C4-2B (cell line): Measurements from ENCODE around the gene EVC2.

Experiments
- H3K27ac ChIP-seq: fragments of 450-650 bp; 2 replicates; pipeline ENCODE4 v1.5.1; 2017
- CTCF ChIP-seq: fragments of 450-650 bp; conservative IDR thresholded peaks from 2 replicates; pipeline ENCODE4 v1.5.1; 2017; ENCODE audit warnings: mild to moderate bottlenecking
- ZFX ChIP-seq: fragments of 450-650 bp; IDR thresholded peaks from 2 replicates; pipeline ENCODE4 v1.6.1; 2017

The EVC2 gene

GRCh38 chr4:5528031-5528436 is 180.3 kb downstream of the EVC2 start:
- no peak overlapping the region for H3K27ac ChIP-seq
- TF ChIP-seq ZFX (no peak), CTCF (no peak)

GRCh38 chr4:5527211-5527610 is 181.1 kb downstream of the EVC2 start:
- no peak overlapping the region for H3K27ac ChIP-seq
- TF ChIP-seq ZFX: no peak

GRCh38 chr4:5526080-5526846 is 182.1 kb downstream of the EVC2 start:
- no peak overlapping the region for H3K27ac ChIP-seq
- TF ChIP-seq ZFX: no peak
- no peak for TF ChIP-seq CTCF

DNA sequence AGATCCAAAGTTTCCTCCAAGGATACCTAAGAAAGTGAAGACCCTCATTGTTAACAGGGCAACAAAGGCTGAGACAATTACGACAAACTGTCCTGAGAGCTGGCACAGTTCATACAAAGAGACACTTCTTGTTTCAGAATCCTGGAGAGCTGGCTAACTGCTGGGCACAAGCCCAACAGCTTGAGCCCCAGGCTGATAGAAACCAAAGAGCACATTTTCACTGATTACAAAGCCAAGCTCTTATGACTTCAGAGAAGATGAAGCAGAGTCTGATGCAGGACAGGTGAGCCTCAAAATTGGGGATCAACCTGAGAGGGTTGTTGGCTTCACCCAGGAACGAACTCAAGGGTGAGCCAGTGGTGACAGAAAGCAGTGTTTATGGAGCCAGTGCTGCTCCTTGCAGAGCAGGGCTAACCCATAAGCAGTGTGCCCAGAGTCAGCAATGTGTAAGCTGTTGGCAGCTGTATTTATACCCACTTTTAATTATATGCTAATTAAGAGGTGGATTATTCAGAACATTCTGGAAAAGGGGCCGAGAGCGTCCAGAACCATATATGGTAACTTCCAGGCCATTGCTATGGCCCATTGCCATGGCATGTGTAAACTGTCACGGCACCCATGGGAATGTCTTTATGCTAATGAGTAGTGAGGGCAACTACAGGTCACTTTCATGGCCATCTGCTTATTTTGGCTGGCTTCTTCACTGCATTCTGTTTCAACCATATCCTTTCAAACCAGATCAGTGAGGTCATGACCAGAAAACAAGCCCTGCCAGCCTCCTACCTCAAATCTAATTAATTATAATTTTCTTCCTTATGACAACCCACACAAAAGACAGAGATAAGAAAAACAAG is 183.7 kb downstream of the EVC2 start:
- no peak overlapping the region for H3K27ac ChIP-seq
- TF ChIP-seq ZFX (no peak), CTCF (no peak)

DNA sequence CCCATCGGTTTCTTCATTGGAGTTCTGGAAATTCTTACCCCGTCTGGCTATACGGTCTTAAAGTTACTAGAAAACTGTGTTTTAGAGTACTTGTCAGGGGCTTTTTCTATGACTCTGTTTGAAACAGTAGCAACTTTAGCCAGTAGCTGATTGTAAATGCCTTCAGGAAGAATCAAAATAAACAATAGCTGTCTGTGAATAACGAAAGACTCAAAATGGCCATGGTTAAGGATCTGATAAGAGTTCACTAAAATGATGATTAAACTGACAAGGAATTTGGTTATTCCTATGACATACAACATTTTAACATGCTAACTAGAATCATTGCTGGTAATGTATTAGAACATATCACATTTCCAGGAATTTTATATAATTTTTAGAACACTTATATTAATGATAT is 191.0 kb downstream of the EVC2 start:
- no peak for TF ChIP-seq CTCF
- H3K27ac ChIP-seq: no peak overlapping the region

DNA sequence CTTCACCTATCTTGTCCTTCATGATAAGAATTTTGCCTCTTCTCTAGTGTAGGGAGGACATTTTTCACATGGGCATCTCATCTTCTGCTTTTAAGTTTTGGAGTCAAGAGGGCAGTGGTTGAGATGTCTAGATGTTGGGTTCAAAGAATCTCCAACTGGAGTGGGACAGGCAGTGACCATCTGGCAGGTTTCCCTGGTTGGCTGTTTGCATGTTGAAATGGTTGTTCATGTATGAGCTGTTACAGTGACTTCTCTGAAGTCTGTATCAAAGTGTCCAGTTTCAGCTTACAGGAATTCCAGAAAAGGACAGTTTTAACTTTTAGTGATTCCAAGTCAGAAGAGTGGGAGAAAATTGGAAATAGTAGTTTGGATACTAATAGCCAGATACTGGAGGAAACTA is 192.7 kb downstream of the EVC2 start:
- no peak for TF ChIP-seq ZFX
- H3K27ac ChIP-seq: no peak overlapping the region
